Measurements from ENCODE around the gene TACC2.

Gene TACC2

DNA sequence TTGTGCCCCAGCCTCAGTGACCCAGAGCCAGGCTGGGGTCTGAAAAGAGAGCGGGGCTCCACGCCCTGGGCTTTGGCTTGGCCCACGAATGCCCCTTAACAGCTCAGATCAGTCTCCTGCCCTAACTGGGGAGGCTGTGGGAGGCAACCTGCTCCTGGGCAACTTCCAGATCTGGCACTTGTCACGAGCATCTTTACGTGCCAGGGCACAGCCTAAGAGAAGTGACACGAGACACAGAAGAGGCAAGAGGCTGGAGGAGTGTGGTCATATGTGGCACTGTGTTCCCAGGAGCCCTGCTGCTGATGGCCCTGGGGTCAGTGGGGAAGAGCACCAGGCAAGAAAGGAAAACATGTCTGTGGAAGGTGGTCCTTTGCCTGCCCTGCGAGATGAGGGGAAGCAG lies 184.4 kb downstream of the TACC2 start:
- DNase-seq, result no peak

DNA sequence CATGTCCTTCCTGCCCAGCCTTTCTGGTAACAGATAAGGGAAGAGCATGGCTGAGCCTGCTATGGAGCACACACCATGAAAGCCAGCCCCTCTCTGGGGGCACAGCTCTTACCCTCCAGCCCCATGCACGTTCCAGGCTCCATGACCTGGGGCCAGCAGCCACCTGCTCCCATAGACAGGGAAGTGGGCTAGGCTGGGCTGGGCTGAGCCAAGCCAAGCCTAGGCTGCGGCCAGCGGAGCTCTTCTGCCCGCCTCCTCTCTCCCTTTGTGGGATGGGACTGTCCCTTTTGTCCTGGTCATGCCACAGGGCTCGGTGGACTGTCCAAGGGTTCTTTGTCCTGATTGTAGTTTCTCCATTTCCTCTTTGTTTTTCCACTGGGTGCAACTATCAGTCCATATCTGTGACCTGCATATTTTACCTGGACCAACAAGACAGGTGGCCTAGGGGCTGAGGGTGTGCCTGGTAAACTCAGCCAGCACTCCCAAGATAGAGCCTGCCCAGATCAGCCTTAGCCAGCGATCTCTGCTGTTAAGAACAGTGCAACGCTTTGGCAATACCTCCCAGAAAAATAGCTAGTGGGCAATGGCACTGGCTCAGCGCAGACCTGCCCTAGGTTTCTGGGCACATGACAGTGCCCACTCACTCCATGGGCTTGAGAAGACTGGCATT lies 184.9 kb downstream of the TACC2 start:
- no peak for DNase-seq

DNA sequence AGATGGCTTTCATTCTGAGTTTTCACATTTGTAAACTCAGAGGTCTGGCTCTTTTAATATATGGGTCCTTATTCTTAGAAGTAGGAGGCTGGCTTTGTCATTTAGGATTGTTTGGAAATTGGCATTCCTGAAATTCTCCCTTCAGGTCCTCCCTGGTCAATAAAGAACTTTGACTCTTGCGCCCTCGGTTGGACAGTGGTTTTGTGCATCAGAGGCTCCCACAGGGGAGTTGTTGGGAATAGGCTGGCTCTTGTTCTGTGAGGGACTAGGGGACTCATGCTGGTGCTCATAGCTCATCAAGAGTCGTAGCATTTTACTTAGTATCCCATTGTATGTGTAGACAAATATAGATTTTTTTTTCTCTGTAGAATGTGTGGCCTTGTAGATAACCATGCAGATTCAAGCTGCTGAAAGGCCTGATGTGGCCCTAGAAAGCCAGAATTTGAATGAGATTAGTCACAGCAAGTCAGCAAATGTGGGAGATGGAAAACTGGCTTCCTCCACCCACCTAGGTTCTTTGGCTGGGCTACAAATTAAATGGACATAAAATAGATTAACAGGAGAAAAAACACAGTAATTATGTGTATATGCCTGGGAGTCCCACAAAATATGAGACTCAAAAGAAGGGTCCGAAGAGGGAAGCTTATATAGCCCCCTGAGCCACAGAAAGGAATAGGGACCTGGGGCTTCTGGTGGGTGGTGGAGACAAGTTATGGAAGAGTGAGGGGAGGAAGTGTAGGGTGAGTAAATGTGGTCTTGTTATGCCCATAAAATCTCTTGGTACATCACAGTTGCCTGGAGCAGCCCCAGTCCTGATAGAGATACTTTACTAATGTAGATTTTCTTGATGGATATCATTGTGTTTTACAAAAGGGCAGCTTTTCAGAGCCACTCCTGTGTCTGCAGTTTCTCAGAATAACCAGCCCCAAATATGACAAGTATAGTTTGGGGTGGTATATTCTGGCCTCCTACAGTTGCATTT lies 187.6 kb downstream of the TACC2 start:
- no peak for DNase-seq

DNA sequence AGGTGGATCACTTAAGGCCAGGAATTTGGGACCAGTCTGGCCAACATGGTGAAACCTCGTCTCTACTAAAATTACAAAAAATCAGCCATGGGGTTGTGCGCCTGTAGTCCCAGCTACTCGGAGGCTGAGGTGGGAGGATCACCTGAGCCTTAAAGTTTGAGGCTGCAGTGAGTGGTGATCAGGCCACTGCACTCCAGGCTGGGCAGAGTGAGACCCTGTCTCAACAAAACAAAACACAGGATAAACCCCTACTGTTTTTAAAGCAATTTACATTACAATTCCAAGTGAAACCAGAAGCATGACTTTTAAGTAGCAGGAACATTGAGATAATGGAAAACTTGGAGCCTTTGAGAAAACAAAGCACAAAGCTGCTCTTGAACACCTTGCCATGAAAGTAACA lies 189.7 kb downstream of the TACC2 start:
- DNase-seq, result no peak

DNA sequence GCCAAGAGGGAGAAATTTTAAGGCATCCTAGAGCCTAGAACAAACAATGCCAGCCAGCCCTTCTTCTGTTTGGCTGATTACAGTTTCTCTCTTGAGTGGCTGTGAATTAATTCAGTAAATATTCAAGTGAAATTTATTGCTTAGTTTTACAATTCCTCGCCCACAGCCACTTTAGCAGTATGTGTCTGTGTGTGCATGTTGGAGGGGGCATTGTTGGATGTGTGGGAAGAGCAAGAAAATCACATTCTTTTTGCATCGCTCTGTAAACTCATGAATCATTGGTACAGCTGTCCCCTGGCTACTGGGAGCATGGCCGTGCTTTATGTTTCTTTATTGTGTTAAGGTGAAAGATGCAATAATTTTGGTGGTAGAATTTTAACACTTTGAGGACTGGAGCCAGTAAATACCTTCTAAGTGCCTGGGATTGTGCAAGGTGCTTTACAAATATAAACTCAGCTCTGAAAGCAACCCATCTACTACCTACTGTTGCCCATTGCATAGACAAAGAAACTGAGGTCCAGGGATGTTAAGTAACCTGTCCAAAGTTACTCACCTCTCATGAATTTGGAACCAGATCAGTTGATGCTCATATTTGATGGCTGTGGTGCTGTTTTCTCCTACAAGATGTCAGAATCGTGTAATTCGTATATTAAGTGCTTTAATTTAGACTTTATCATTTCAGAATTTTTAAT lies 192.2 kb downstream of the TACC2 start:
- DNase-seq, result no peak

DNA sequence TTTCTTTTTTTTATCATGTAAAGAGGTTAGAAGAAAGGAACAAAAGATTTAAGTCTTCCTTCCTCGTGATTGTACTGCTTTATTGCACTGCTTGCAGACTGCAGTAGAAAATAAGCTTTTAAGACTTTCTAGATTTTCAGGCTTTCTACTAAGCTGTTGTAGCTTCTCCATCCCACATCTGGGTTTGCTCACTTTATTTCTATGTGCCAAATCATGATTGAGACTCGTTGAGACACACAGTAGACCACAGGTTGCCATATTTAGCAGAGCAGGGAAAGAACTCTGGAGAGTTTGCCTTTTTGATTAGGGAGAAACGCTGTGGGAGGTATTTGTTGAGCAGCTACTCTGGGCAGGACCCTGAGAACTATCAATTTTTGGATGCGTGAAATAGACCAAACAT lies 192.9 kb downstream of the TACC2 start:
- no peak for DNase-seq

DNA sequence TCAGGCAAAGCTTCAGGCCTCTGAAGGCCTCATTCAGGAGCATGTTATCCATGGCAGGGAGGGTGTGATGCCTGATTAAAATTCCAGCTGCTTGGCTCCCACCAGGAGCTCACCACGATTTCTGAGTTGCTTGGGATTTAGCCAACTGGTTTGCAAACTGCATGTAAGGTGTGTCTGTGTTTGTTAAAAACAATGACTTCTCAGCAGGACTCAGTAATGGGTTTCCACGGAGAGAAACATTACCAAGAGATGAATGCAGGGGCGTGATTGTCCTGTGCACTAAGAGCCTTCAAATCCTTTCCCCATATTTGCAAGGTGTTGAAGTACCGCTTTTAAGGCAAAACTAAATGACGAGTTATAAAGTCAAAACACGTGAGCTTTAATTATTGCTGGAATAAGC lies 193.3 kb downstream of the TACC2 start:
- no peak for DNase-seq

DNA sequence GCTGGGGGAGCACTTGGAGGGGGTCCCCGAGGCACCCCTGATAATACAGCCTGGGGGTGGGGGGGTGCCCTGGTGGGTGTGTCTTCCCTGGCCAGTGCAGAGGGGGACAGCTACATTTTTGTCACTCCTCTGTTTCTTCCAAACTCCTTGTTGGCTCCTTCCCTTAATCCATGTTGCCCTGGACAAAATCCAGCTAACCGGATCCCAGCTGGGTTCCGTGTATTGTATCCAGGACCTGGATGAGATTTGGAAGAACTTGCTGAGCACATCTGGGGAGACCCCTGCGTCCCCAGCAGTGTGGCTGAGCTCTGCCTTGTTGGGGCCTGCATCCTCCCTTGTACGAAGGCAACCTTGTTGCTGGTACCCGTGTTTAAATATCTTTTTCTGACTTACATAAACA lies 195.3 kb downstream of the TACC2 start:
- no peak for DNase-seq

DNA sequence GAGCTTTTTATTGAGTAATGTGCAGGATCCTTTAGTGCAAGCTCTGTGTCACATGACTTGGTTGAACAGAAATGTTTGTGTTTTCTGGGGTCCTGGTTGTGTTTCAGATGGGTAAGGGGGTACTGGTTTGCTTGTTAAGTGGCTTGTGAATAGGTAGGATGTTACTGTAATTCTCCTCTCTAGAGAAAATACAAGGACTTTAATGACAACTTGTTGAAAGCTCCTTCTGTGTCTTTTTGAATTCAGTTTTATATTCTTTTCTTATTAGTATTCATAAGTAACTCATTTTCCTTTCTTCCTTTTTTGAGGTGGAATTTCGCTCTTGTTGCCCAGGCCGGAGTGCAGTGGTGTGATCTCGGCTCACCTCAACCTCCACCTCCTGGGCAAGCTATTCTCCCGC lies 196.7 kb downstream of the TACC2 start:
- no peak for DNase-seq

DNA sequence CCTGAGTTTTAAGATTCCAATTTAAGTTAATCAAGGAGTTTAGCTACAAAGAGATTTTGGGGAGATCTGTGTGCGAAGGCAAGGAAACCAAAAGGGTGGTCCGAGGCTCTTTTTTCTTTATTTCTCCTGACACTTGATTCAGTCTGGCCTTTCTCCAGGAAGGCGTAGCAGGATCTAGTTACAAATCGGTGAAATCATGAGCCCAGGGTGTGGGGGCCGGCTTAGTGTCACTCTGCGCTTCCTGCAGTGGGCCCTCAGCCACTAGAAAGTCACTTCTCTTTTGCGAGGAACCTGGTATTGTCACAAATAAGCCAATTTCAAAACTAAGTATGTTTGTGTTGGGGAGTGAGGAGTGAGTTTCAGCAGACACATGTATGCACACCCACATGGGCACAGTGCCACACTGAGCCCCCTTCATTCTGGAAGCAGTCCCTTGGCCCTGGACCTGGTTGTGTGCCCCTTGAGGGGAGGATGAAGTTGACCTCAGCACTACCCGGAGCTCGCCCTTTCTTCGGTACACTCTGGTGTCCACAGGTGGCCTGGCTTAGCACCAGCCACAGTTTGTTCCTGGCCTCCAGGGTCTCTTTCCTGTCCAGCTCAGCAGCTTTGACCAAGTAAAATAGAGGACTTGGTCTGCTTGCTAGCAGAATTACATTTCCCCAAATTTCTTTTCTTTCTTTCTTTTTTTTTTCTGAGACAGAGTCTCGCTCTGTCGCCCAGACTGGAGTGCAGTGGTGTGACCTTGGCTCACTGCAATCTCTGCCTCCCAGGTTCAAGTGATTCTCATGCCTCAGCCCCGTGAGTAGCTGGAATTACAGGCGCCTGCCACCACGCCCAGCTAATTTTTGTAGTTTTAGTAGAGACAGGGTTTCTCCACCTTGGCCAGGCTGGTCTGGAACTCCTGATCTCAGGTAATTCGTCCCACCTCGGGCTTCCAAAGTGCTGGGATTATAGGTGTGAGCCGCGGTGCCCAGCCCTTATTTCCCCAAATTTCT lies 198.2 kb downstream of the TACC2 start:
- no peak for DNase-seq

DNA sequence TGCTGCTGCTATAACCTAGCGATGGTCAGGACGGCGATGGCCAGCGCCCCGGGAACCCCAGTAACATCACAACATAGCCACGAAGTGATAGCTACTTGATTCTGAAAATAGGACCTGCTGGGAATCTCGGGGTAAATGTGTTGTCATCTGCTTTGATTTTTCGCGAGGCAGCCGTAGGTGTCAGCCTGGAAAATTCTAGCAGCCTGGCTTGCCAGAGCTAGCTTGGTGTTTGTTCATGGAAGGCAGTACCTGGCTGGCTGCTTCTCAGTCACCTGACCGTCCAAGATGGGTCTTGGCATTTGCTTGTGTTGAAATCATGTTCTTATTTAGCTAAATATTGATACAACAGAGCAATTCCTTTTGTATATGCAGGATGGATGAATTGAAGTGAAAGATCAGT lies 199.7 kb downstream of the TACC2 start:
- no peak for DNase-seq

DNA sequence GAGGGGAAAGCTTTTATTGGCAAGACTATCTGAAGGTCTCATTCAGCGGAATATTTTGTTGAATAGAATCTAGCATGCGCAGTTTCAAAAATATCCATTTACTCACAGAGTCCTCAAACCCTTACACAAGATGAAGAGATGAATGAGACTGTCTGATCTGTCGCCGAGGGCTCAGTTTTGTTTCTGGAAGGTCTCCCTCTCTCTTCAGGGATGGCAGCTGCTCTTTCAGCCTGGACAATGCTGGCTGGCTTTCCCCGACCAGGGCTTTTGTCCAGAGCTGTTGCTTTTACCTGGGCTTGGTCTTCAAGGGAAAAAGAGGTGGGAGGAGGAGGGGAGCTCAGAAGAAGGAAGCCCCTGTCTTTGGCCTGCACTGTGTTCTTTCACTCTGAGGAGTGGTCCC lies 200.2 kb downstream of the TACC2 start:
- no peak for DNase-seq

DNA sequence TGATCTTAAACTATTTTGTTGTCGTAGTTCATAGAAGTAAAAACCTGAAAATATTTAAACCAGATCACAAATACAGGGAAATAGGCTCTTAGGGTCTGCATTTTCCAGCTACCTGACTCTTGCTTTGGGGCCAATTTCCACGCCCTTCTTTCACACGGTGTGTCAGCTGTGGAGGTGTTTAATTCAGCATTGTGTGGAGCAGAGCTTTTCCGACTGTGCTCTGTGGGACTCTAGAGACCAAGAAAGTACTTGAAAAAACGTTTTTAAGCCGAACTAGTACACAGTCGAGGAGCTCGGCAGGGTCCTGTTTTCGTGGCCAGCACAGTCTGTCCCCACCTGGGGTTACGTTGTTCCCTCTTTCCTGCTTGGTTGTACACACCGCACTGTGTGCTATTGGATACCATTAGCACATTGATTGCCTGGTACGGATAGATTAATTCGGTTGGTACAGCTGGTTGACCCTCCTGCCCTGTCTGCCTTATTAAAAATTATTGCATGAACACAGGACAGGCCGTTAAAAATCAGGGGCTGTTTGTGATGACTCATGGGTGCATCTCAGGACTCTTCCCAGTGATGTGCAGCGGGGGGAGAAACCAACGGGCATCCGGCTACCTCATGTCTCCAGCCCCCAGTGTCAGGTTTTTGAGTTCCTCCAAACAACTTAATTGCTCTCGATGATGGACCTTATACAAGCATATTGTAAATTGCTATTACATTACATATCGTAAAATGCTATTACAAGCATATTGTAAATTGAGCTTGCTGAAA lies 201.4 kb downstream of the TACC2 start:
- DNase-seq, result no peak

DNA sequence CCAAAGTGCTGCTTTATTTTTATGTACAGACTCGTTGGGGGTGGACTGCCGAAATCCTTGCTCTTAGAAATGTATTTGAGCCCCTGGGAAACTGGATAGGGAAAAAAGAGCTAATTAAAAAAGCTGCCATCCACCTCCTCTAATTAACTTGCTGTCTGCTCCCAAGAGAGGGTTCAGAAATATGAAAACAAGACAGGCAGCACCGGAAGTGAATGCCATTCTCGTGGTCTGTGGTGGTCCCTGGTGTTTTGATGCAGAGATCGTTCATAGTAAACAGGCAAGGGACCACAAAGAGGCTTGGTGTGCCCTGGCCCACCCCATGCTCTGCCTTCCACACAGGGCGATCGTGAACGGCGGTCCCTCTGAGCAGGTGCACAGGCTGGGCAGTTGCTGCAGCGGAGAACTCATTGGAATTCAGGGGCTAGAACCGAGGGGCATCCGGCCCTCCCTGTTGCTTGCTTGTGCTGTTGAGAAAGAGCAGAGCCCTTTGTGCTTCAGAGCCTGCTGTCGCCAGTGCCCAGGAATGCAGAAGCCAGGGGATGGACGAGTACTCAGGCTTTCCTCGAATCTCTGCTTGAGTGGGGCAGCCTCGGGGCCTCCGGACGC lies 203.1 kb downstream of the TACC2 start:
- no peak for DNase-seq

DNA sequence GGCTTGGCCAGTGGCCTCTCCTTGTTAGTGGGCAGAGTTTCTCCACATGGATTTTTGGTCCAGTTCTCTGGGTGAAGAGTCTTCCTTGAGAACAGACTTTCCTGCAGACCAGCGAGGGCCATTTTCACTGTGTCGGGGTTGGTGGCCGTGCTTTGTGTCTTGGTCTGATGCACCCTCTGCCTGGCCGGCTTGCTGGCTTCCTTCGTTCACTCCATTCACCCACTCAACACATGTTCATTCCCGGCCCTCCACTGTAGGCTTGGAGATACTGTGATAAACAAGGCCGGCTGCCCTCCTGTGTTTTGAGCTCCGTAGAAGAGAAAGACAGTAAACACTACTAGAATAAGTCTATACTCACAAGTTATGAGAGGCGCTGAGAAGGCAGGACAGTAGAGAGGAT lies 205.3 kb downstream of the TACC2 start:
- DNase-seq, result no peak

DNA sequence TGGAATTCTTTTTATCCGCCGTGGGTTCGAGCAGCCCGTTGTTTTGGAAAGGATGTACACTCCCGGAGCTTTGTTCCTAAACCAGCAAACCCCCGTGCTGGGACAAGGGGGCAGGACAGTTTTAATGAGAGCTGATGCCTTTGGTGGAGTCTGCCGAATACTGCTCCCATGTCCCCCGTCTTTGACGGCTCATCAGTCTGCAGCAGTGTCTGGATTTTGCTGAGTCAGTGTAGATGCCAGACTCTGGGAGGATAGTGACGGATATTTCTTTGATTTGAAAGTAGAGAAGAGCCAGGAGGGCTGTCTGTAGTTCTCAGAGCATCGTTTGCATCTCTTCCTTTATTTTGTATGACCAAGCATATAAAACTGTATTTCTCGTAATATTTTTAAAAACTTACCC lies 207.3 kb downstream of the TACC2 start:
- DNase-seq, result no peak

DNA sequence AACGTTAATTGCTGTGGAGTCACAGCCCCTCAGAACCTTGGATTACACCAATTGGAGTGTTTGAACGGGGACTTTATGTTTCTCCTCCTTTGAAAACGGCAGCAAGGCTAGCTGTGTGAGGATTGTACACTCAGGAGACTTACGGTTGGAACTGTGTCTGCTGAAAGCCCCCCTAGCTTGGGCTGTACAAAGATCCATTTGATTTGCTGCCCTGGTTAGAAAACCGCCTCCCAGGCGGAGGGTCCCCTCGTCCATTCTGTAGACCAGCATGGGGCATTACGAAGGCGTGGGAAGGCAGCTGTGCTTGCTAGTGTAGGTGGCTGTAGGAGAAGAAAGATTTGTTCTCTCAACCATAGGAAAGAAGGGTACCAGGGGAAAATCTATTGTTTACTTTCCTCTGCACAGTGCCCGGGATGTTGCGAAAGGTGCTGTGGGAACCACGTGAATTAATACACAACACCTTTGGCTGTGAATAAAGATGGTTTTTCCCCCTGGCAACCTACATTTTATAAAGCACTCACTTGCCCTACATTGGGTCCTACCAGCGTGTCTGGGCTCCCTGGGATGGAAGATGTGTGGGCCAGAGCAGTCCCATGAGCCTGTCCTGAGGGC lies 208.8 kb downstream of the TACC2 start:
- DNase-seq, result no peak

DNA sequence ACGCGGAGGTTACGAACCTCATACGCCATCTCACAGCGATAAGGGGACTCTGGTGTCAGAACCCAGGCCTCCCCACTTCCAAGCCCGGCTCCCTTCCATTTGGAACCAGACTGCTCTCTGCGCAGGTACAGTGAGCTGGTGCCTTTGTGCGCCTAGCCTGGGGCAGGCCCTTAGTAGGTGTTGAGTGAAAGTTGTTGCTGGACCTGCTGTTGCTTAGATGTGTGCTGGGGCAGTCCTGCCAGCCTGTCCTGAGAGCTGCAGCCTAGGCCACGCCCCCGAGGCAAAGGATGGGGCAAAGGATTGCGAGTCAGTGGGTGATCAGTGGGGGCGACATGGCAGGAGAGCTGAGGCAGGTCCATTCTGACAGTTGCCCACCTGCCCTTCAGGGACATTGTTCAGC lies 209.7 kb downstream of the TACC2 start:
- DNase-seq, result no peak

DNA sequence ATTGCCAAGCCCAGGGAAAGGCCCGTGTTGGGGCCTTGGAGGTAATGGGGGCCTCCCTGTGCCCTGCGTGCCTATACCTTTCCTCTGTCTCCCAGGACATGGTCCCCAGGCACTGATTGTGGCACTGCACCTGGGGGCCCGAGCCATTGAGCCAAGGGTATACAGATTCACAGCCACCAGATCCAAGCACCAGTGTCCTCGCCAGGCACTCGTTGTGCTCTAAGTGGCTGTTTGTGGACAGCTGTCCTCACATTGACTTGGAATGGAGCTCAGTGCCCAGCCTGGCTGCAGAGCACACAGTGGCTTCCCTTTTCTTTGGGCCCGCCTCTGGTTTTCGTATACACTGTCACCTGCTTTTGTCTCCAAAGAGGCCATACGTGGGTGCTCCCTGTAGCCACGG lies 210.1 kb downstream of the TACC2 start:
- no peak for DNase-seq

DNA sequence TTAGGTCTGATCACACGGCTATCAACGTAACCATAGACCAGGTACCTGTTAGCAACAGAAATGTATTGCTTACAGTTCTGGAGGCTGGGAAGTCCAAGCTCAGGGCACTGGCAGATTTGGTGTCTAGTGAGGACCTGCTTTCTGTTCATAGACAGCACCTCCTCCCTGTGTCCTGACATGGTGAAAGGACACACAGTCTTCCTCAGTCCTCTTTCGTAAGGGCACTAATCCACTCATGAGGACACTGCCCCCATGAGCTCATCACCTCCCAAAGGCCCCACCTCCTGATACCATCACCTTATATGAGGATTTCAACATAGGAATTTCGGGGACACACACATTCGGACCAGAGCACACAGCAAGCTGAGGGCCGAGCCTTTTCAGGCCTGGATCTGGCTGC lies 210.7 kb downstream of the TACC2 start:
- no peak for DNase-seq

DNA sequence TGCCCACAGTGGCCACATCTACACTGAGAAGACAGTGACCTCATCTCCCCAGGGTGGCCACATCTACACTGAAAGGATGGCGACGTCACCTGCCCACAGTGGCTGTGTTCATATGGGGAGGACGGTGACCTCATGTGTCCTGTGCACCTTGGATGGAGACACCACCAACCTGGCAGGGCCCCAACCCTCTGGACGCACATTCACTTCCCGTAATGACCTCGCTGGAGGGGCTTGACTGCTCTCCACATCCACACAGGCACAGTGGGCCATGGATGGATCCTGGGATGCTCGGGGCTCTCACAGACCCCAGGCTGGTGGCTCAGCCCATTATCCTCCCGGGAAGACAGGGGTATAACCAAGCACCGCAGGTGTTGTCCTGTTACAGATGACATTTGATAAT lies 212.4 kb downstream of the TACC2 start:
- no peak for DNase-seq
